ENCODE measurements around the gene PJVK. TPM values are rescaled to one million over a fixed set of nuclear protein-coding genes. Genes with fewer than 3 reads are reported as not detected.

Gene PJVK
- total and polyA plus RNA-seq, 2 experiments from 2014 or later, result 1.6 to 2.1 TPM

DNA sequence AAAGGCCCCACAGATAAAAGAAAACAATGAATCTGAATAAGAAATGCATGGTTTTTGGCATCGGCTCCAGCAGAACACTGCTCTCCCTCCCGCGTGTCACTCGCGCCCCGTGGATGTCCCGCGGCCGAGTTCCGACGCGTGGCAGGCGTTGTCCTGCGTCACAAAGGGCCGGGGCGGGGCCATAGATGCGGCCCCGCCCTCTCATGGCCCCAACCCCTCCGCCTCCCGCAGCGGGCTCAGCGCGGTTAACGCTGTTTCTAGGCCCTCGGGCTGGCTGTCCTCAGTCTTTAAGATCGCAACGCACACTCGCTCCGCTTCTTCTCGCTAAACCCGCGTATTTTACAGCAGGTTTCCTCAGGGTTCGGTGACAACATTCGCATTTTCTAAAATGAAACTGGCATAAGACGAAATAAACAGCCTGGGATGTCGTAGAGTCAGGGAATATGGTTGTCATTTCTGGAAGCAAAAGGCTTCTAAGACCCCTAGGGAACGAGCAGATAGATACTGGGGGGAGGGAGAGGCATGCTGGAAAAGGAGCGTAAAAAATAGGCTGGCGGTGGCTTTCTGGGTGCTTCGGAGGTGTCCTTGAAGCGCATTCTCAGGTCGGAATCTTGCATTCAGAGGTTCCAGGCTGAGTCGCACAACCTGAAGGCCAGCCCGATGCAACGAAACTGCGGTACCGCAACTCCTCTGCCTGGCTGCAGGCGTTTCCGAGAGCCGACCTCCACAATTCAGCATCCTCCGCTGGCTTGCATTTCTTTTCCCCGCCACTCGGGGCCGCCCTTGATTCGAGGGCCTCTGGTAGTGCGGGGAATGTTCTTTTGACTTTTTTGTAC is 27.5 kb downstream of the PJVK start, which contains the start of gene FKBP7:
TSS of gene FKBP7 (minus strand) at position 162 of the 836 bp plus-strand sequence. CDS start at position 61, 101 bp downstream.
- ATAC-seq (peak; percentile 63), DNase-seq (ENCODE audit: low spot score) (peak; percentile 90)
- Mint-ChIP-seq H3K4me3 (peak within 1 kb of the TSS; percentile 90), H3K27ac (peak within 1 kb of the TSS; percentile 99), H3K36me3 (ENCODE audit: low read depth) (no peaks in the 10 kb centered on the region; the same call in 2 of the 3 replicates), H3K9me3 (no peaks in the 10 kb centered on the region; the same call in 2 of the 3 replicates), H3K4me1 (peaks cover 27% of the 10 kb centered on the region), H3K27me3 (ENCODE audit: insufficient read depth, low read depth, poor library complexity) (peaks cover 2% of the 10 kb centered on the region)
- Histone ChIP-seq H4K20me1 (replicated peaks; ENCODE audit: insufficient read depth) (no peaks in the 10 kb centered on the region; the same call in 1 of the 2 replicates), H3K4me2 (peak within 1 kb of the TSS; percentile 97), H3K27me3 (ENCODE audit: insufficient read depth) (0 out of 2 replicates have a peak, but pooled peaks cover 8% of the 10 kb centered on the region), H3K79me2 (replicated peaks; ENCODE audit: insufficient read depth) (peaks cover 25% of the 10 kb centered on the region), H3K4me1 (ENCODE audit: insufficient read depth) (peaks cover 16% of the 10 kb centered on the region; the same call in 1 of the 2 replicates), H3F3A (replicated peaks; ENCODE audit: low read depth) (peaks cover 2% of the 10 kb centered on the region; the same call in 1 of the 2 replicates), H2AFZ (peak within 1 kb of the TSS; percentile 100), H3K4me3 (peak within 1 kb of the TSS; percentile 95), H3K36me3 (ENCODE audit: insufficient read depth) (no peaks in the 10 kb centered on the region), H3K9me2 (ENCODE audit: insufficient read depth) (no peaks in the 10 kb centered on the region), H3K27ac (ENCODE audit: low read depth) (peak within 1 kb of the TSS; percentile 71; the same call in 1 of the 2 replicates)
- TF ChIP-seq CREB1 (CRISPR knock-in tag; IDR thresholded peaks at IDR 0.05; ENCODE audit: low read depth) (peak; percentile 88), EZH2 (IDR thresholded peaks at IDR 0.05; ENCODE audit: low read depth, unreplicated experiment) (peak; percentile 47), POLR2AphosphoS5 (IDR thresholded peaks at IDR 0.05; ENCODE audit: low read depth) (peak; percentile 88)
- TF ChIP-seq, protein P1, sequence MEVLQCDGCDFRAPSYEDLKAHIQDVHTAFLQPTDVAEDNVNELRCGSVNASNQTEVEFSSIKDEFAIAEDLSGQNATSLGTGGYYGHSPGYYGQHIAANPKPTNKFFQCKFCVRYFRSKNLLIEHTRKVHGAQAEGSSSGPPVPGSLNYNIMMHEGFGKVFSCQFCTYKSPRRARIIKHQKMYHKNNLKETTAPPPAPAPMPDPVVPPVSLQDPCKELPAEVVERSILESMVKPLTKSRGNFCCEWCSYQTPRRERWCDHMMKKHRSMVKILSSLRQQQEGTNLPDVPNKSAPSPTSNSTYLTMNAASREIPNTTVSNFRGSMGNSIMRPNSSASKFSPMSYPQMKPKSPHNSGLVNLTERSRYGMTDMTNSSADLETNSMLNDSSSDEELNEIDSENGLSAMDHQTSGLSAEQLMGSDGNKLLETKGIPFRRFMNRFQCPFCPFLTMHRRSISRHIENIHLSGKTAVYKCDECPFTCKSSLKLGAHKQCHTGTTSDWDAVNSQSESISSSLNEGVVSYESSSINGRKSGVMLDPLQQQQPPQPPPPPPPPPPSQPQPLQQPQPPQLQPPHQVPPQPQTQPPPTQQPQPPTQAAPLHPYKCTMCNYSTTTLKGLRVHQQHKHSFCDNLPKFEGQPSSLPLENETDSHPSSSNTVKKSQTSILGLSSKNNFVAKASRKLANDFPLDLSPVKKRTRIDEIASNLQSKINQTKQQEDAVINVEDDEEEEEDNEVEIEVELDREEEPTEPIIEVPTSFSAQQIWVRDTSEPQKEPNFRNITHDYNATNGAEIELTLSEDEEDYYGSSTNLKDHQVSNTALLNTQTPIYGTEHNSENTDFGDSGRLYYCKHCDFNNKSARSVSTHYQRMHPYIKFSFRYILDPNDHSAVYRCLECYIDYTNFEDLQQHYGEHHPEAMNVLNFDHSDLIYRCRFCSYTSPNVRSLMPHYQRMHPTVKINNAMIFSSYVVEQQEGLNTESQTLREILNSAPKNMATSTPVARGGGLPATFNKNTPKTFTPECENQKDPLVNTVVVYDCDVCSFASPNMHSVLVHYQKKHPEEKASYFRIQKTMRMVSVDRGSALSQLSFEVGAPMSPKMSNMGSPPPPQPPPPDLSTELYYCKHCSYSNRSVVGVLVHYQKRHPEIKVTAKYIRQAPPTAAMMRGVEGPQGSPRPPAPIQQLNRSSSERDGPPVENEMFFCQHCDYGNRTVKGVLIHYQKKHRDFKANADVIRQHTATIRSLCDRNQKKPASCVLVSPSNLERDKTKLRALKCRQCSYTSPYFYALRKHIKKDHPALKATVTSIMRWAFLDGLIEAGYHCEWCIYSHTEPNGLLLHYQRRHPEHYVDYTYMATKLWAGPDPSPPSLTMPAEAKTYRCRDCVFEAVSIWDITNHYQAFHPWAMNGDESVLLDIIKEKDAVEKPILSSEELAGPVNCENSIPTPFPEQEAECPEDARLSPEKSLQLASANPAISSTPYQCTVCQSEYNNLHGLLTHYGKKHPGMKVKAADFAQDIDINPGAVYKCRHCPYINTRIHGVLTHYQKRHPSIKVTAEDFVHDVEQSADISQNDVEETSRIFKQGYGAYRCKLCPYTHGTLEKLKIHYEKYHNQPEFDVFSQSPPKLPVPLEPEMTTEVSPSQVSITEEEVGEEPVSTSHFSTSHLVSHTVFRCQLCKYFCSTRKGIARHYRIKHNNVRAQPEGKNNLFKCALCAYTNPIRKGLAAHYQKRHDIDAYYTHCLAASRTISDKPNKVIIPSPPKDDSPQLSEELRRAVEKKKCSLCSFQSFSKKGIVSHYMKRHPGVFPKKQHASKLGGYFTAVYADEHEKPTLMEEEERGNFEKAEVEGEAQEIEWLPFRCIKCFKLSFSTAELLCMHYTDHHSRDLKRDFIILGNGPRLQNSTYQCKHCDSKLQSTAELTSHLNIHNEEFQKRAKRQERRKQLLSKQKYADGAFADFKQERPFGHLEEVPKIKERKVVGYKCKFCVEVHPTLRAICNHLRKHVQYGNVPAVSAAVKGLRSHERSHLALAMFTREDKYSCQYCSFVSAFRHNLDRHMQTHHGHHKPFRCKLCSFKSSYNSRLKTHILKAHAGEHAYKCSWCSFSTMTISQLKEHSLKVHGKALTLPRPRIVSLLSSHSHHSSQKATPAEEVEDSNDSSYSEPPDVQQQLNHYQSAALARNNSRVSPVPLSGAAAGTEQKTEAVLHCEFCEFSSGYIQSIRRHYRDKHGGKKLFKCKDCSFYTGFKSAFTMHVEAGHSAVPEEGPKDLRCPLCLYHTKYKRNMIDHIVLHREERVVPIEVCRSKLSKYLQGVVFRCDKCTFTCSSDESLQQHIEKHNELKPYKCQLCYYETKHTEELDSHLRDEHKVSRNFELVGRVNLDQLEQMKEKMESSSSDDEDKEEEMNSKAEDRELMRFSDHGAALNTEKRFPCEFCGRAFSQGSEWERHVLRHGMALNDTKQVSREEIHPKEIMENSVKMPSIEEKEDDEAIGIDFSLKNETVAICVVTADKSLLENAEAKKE (CRISPR knock-in tag; IDR thresholded peaks at IDR 0.05), result no peak
- TF ChIP-seq, protein P2, sequence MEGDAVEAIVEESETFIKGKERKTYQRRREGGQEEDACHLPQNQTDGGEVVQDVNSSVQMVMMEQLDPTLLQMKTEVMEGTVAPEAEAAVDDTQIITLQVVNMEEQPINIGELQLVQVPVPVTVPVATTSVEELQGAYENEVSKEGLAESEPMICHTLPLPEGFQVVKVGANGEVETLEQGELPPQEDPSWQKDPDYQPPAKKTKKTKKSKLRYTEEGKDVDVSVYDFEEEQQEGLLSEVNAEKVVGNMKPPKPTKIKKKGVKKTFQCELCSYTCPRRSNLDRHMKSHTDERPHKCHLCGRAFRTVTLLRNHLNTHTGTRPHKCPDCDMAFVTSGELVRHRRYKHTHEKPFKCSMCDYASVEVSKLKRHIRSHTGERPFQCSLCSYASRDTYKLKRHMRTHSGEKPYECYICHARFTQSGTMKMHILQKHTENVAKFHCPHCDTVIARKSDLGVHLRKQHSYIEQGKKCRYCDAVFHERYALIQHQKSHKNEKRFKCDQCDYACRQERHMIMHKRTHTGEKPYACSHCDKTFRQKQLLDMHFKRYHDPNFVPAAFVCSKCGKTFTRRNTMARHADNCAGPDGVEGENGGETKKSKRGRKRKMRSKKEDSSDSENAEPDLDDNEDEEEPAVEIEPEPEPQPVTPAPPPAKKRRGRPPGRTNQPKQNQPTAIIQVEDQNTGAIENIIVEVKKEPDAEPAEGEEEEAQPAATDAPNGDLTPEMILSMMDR (conservative IDR thresholded peaks at IDR 0.05; ENCODE audit: low read depth in 2 of 2), result peak; percentile 64 to 86

Measured in GM23338 (cell line).